ENCODE results near the gene KCNMA1. TPM values are rescaled to one million over a fixed set of nuclear protein-coding genes. Genes with fewer than 3 reads are reported as not detected.

KCNMA1 gene
- total RNA-seq, 1 donor from 2014 or later = 30.1 TPM

DNA sequence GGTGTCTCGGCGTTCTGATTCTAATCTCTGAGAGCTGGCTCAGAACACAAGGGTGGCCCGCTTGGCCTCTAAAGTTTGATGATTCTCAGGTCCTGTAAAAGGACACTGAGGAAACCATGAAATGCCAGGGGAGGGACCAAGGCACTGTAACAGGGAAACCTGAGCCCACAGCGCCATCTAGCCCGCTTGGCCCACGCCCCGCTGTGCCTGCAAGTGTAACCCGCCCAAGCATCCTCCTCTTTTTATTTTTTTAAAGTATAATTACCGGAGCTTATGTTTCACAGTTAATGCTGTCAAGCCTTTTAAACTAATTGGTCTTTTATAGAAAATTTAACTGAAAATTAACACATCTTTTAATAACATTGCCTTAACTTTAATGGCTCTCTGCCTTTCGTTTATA, 734.7 kb downstream of the KCNMA1 start:
- H3K27me3 Mint-ChIP-seq = peaks cover 17% of the 10 kb centered on the region
- H3K9me3 Mint-ChIP-seq = no peaks in the 10 kb centered on the region

DNA sequence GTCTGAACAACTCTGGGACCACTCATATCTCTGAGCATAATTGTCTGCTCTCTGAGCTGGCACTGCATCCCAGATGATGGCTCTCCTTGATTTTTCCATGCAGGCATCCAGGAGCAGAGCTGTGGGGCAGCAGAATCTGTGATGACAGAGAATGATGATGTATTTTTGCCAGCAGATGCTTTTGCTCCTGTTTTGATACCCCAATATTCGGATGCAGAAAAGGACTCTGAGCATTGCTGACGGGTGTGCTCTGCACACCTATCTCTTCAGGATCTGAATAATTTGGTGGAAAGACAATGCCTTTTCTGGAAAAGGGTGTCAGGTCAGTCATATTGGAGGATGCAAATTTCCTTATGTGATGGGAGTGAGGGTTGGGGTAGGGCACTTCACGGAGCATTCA, 735.9 kb downstream of the KCNMA1 start:
- TF ChIP-seq, protein P1, sequence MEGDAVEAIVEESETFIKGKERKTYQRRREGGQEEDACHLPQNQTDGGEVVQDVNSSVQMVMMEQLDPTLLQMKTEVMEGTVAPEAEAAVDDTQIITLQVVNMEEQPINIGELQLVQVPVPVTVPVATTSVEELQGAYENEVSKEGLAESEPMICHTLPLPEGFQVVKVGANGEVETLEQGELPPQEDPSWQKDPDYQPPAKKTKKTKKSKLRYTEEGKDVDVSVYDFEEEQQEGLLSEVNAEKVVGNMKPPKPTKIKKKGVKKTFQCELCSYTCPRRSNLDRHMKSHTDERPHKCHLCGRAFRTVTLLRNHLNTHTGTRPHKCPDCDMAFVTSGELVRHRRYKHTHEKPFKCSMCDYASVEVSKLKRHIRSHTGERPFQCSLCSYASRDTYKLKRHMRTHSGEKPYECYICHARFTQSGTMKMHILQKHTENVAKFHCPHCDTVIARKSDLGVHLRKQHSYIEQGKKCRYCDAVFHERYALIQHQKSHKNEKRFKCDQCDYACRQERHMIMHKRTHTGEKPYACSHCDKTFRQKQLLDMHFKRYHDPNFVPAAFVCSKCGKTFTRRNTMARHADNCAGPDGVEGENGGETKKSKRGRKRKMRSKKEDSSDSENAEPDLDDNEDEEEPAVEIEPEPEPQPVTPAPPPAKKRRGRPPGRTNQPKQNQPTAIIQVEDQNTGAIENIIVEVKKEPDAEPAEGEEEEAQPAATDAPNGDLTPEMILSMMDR (conservative IDR thresholded peaks at IDR 0.05) = no peak
- Mint-ChIP-seq H3K36me3 (no peaks in the 10 kb centered on the region), H3K4me3 (no peak overlapping the region), H3K27ac (no peak overlapping the region), H3K27me3 (peaks cover 17% of the 10 kb centered on the region), H3K4me1 (ENCODE audit: unreplicated experiment) (no peaks in the 10 kb centered on the region), H3K9me3 (no peaks in the 10 kb centered on the region)
- no peak for DNase-seq (ENCODE audit: extremely low spot score, unreplicated experiment)

More for the DNA sequence above, 734.7 kb downstream of the KCNMA1 start:
- Mint-ChIP-seq H3K4me3 (no peak overlapping the region), H3K27ac (no peak overlapping the region), H3K36me3 (no peaks in the 10 kb centered on the region), H3K4me1 (ENCODE audit: unreplicated experiment) (no peaks in the 10 kb centered on the region)
- DNase-seq (ENCODE audit: extremely low spot score, unreplicated experiment) = no peak
- TF ChIP-seq, protein P1 (conservative IDR thresholded peaks at IDR 0.05) = peak; percentile 59

- TF ChIP-seq, protein P1 (conservative IDR thresholded peaks at IDR 0.05) = no peak
- DNase-seq (ENCODE audit: extremely low spot score, unreplicated experiment) = no peak
- peaks cover 12% of the 10 kb centered on the region for H3K36me3 Mint-ChIP-seq
- H3K4me3 Mint-ChIP-seq = no peak overlapping the region
- H3K9me3 Mint-ChIP-seq = peaks cover 8% of the 10 kb centered on the region
- no peaks in the 10 kb centered on the region for H3K4me1 Mint-ChIP-seq (ENCODE audit: unreplicated experiment)
- H3K27ac Mint-ChIP-seq = no peak overlapping the region
- peaks cover 8% of the 10 kb centered on the region for H3K27me3 Mint-ChIP-seq
Observed at GRCh38 chr10:76899490-76899889, 738.1 kb downstream of the KCNMA1 start.

DNA sequence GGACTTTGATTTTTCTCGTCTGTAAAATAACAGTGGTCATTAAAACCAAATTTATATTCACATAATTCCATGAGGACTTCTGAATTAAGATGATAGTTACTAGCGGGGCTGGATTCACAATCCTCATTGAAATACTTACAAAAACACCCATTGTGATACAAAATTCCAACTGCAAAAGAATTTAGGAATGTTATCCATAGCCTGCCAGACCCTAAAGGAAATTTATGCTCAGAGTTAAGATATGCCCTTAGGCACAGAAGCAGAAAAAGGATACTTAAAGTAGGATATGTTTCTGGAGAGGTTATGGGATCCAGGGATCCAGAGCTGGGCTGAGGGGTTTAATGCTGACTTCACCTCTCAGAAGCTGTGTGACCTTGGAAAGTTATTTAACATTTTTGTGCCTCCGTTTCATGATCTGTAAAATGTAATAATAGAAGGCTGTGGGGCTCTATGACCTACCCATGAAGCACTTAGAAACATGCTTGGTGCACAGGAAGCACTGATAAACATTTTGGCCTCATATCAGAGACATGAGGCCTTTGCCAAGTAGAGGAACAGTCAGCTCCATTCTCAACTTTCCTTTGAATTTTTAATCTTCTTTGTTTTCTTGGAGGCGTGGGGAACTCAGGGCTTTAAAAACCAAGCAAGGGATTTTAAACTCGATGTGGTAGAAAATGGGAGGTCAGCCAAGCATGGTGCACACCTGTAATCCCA, 744.7 kb downstream of the KCNMA1 start:
- H3K27me3 Mint-ChIP-seq = peaks cover 25% of the 10 kb centered on the region
- H3K9me3 Mint-ChIP-seq = peaks cover 8% of the 10 kb centered on the region
- TF ChIP-seq, protein P1 (conservative IDR thresholded peaks at IDR 0.05) = no peak
- no peak for DNase-seq (ENCODE audit: extremely low spot score, unreplicated experiment)
- peaks cover 3% of the 10 kb centered on the region for H3K4me1 Mint-ChIP-seq (ENCODE audit: unreplicated experiment)
- peaks cover 12% of the 10 kb centered on the region for H3K36me3 Mint-ChIP-seq
- no peak overlapping the region for H3K4me3 Mint-ChIP-seq
- no peak overlapping the region for H3K27ac Mint-ChIP-seq

DNA sequence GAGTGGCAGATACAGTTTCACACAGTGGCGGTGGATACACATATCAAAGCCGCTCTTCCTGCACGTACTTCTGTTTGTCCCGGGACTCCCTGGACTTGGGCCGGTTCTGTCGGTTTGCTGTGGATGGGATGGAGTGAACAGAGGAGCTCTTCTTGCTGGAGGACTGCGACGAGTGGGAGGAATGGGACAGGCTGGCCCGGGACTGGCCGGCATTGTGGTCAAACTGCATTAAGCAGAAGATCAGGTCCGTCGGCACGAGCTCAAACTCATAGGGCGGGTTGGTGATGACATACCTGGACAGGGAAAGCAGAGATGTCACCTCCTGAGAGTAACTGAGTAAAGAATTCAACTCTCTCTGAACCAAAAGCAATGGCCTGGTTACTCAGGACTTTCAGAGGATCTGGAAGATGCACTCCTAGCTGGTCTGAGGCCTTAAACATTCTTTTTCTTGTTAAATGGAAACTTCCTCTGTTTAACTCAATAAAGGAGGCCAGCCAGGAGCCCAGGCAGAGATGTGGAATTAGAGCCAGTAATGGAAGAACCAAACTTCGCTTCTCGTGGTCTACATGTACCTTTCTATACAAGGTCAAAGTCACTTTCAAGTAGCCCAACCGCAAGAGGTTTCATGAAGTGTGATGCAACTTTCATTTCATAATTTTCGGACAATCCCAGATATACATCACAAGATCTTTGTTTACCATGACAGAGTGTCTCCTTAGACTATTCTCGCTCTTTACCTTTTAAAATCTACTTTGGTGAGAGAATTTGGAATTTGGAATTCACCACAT, 750.2 kb downstream of the KCNMA1 start:
- H3K9me3 Mint-ChIP-seq = no peaks in the 10 kb centered on the region
- DNase-seq (ENCODE audit: extremely low spot score, unreplicated experiment) = no peak
- H3K27me3 Mint-ChIP-seq = peaks cover 53% of the 10 kb centered on the region
- peaks cover 18% of the 10 kb centered on the region for H3K4me1 Mint-ChIP-seq (ENCODE audit: unreplicated experiment)
- no peak overlapping the region for H3K4me3 Mint-ChIP-seq
- TF ChIP-seq, protein P1 (conservative IDR thresholded peaks at IDR 0.05) = no peak
- H3K27ac Mint-ChIP-seq = no peak overlapping the region
- H3K36me3 Mint-ChIP-seq = no peaks in the 10 kb centered on the region
